Esophagus squamous epithelium (tissue), 5 donors: ENCODE measurements around the gene MFSD12. TPM values are rescaled to one million over a fixed set of nuclear protein-coding genes. Genes with fewer than 3 reads are reported as not detected.
"Not testable (repeated sequence)": the region's sequence is repeated elsewhere in the genome, so short reads cannot be mapped to it uniquely, and the experiment has no call there.

ENCODE experiments used
- DNase-seq: peaks from one replicate; lab custom pipeline; 2025; lab: John Stamatoyannopoulos, UW
- H3K27ac ChIP-seq, 4 donors: fragments of 200-600 bp; sonication (generic); one replicate each; pipeline ENCODE4 v1.5.1; 2016 to 2019; ENCODE audit warnings: mild to moderate bottlenecking in 1 of 4
- H3K27me3 ChIP-seq, 4 donors: fragments of 200-600 bp; sonication (generic); 1 replicate in 3 of 4; 2 replicates in 1 of 4; pipeline versions ENCODE4 v1.5.1 to v1.6.0; 2017 to 2021; ENCODE audit warnings: antibody characterized with exemption in 1 of 4
- H3K36me3 ChIP-seq, 3 donors: fragments of 200-600 bp; sonication (generic); one replicate each; pipeline ENCODE4 v1.5.1; 2016 to 2019
- H3K4me1 ChIP-seq, 3 donors: fragments of 200-600 bp; sonication (generic); one replicate each; pipeline ENCODE4 v1.5.1; 2017 to 2019
- H3K4me3 ChIP-seq, 4 donors: fragments of 200-600 bp; sonication (generic); 1 replicate in 3 of 4; 2 replicates in 1 of 4; pipeline ENCODE4 v1.5.1; 2016 to 2019; ENCODE audit warnings: mild to moderate bottlenecking in 2 of 4, moderate library complexity in 1 of 4
- H3K9me3 ChIP-seq, 3 donors: fragments of 200-600 bp; sonication (generic); one replicate each; pipeline ENCODE4 v1.5.1; 2016 to 2019
- POLR2A ChIP-seq, 4 donors: fragments of 450-650 bp; IDR thresholded peaks; one replicate each; pipeline ENCODE4 v1.6.1; 2017; ENCODE audit warnings: antibody characterized with exemption in 4 of 4, mild to moderate bottlenecking in 4 of 4, moderate library complexity in 3 of 4
- WGBS, 2 donors: methylation state at CpG; one replicate each; pipeline ENCODE4 v1.1.5; 2018; 5-methylcytosine and 5-hydroxymethylcytosine counted together
- intact Hi-C: fragments of 100-400 bp; cut with DNase I; formaldehyde crosslinking; loops from one replicate; pipeline ENCODE4 v1.15.0; 2022
- total RNA-seq, 4 donors: library from RNA; depleted of rRNA; stranded (reverse); fragments of >200 nt; gene quantifications; one replicate each; pipeline ENCODE4 v1.1.0, GENCODE V29; 2016
- TF ChIP-seq, protein P1 (sequence below), 6 experiments: fragments of 450-650 bp in 4 of 6; fragments of 200-600 bp in 2 of 6; sonication (generic) in 2 of 6; IDR thresholded peaks; one replicate each; pipeline ENCODE4 v1.5.1; 2016 to 2019; ENCODE audit warnings: antibody characterized with exemption in 6 of 6, mild to moderate bottlenecking in 4 of 6, moderate library complexity in 4 of 6
- donor health status: DM: yes; HTN: yes; CAD: no.

MFSD12 gene
- total RNA-seq, 4 donors from 2014 or later, result 22.5 to 50.4 (median 37.3) TPM

DNA sequence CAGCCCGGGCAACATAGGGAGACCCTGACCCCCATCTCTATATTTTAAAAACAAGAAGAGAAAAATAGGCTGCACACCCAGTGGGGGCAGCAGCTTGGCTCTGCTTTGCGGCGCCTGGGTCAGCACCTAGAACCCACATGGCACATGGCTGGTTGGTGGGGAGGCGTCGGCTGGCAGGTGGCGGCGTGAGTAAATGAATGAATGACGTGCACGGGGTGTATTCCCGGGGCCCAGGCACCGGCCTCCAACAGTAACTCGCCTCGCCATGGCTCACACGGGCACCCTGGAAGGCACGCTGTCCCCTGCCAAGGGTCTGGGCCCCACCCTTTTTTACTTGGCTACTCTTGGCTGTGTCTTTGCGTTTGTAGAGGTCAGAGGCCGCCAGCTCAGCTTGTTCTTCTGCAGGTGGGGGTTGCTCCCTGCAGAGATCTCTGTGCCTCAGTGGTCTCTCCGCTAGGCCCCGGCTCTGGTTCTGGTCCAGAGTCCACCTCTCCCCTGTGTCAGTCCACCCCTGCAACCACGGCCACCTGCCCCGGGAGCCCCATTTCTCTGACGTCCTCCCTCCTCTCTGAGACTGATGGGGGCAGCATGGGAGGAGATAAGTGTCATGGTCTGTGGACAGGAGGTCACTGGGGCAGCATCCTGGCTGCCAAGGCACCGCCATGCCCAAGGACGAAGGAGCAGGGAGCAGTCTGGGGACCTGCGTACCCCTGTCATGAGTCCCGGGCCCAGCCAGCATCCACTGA is 45.7 kb downstream of the MFSD12 start:
- no peak for TF ChIP-seq POLR2A (IDR thresholded peaks at IDR 0.05)
- TF ChIP-seq, protein P1, sequence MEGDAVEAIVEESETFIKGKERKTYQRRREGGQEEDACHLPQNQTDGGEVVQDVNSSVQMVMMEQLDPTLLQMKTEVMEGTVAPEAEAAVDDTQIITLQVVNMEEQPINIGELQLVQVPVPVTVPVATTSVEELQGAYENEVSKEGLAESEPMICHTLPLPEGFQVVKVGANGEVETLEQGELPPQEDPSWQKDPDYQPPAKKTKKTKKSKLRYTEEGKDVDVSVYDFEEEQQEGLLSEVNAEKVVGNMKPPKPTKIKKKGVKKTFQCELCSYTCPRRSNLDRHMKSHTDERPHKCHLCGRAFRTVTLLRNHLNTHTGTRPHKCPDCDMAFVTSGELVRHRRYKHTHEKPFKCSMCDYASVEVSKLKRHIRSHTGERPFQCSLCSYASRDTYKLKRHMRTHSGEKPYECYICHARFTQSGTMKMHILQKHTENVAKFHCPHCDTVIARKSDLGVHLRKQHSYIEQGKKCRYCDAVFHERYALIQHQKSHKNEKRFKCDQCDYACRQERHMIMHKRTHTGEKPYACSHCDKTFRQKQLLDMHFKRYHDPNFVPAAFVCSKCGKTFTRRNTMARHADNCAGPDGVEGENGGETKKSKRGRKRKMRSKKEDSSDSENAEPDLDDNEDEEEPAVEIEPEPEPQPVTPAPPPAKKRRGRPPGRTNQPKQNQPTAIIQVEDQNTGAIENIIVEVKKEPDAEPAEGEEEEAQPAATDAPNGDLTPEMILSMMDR (IDR thresholded peaks at IDR 0.05), result no peak
- H3K4me1 ChIP-seq, result peaks cover 5 to 97% (median 24%) of the 10 kb centered on the region in 3 donors
- no peaks in the 10 kb centered on the region for H3K27me3 ChIP-seq
- DNase-seq, result no peak
- peaks cover 0 to 56% (median 0%) of the 10 kb centered on the region in 3 donors for H3K36me3 ChIP-seq
- no peak overlapping the region for H3K4me3 ChIP-seq
- H3K27ac ChIP-seq, result no peak overlapping the region
- WGBS, 2 donors, result 77 to 88% methylated on average over 10 to 17 of the region's 26 CpGs
- intact Hi-C loops, result no loop called here
- H3K9me3 ChIP-seq, result no peaks in the 10 kb centered on the region

DNA sequence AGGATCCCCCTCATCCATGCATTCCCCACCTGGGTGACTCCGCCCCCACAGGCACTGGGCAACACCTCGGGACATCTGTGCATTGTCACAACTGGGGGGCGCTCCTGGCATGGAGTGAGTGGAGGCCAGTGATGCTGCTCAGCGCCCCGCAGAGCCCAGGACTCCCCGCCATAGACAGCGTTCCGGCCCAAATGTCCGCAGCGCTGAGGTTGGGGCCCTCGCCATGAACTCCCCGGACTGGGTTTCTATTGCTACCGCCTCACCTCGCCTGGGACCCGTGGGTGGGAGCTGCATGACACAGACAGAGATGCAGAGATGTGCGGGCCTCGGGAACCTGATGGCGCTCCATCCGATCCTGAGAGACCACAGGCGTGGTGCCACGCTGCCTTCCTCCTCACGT is 46.7 kb downstream of the MFSD12 start:
- no peak for DNase-seq
- H3K36me3 ChIP-seq, result peaks cover 0 to 50% (median 0%) of the 10 kb centered on the region in 3 donors
- no peaks in the 10 kb centered on the region for H3K27me3 ChIP-seq
- H3K9me3 ChIP-seq, result no peaks in the 10 kb centered on the region
- H3K4me1 ChIP-seq, result peaks cover 6 to 88% (median 17%) of the 10 kb centered on the region in 3 donors
- 72 to 80% methylated on average over 1 to 8 of the region's 22 CpGs for WGBS, 2 donors
- H3K4me3 ChIP-seq, result no peak overlapping the region
- TF ChIP-seq, protein P1 (IDR thresholded peaks at IDR 0.05), result no peak
- no peak for TF ChIP-seq POLR2A (IDR thresholded peaks at IDR 0.05)
- H3K27ac ChIP-seq, result no peak overlapping the region
- intact Hi-C loops, result no loop called here

DNA sequence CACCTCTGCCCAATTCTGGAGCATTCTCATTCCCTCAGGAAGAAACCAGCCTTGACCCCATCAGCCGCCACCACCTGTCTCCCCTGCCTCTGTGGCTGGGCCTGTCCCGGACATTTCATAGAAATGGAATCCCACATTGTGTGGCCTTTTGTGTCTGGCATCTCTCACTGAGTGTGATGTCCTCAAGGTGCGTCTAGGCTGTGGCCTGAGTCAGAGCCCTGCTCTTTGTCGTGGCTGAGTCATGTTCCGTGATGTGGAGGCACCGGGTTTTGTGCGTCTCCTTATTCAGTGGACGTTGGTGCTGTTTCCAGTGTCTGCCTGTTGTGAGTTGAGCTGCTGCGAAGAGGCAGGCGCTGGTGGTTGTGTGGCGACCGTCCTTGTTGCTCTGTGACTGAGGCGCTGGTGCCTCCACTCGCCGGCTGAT is 47.8 kb downstream of the MFSD12 start:
- Histone ChIP-seq H3K27ac (peak overlapping the region in 2 of 4 donors; percentile 61 to 71), H3K4me3 (no peak overlapping the region), H3K27me3 (no peaks in the 10 kb centered on the region), H3K4me1 (peaks cover 11 to 90% (median 23%) of the 10 kb centered on the region in 3 donors), H3K9me3 (no peaks in the 10 kb centered on the region), H3K36me3 (peaks cover 0 to 50% (median 0%) of the 10 kb centered on the region in 3 donors)
- 74 to 79% methylated on average over 5 of the region's 15 CpGs for WGBS, 2 donors
- no peak for TF ChIP-seq POLR2A (IDR thresholded peaks at IDR 0.05)
- TF ChIP-seq, protein P1 (IDR thresholded peaks at IDR 0.05), result no peak
- no peak for DNase-seq
- intact Hi-C loops, result loop anchor here (5.0 kb wide), 1 partner anchor 58 kb away; no protein-coding TSS in a partner anchor

DNA sequence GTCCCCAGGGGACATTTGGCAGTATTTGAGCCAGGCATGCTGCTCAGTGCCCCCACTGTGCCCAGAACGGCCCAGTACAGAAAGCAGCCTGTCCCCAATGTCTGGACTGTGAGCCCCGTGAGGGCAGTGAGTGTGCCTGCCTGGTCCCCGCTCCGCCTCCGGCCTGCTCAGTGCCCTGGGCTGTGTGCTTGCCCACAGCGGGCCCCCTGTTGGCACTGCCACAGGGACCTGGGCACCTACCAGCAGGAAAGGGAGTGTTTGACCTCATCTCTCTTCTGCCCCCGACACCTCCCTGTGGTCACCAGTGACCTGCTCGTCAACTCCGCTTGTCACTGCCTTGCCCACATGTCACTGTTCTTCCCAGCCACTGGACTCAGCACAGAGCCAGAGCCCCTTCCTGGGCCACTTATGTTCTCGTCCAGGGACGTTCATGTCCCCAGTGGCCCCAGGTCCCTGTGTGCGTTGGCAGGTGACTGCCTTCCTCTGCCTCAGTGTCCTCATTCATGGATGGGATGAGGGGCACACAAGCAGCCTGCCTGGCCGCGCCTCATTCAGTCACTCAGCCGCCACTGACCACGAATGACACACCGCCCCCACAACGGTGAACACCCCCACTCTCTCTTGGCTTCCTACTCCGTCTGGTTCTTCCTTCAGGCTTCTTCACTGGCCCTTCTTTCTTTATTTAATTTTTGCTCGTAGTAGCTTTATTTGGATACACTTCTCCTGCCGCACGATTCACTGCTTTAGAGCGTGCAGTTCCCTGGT is 48.4 kb downstream of the MFSD12 start:
- no peak for DNase-seq
- Histone ChIP-seq H3K36me3 (peaks cover 0 to 50% (median 0%) of the 10 kb centered on the region in 3 donors), H3K9me3 (no peaks in the 10 kb centered on the region), H3K4me3 (no peak overlapping the region), H3K27ac (peak overlapping the region in 3 of 4 donors; percentile 26 to 71 (median 61)), H3K4me1 (peaks cover 11 to 83% (median 23%) of the 10 kb centered on the region in 3 donors), H3K27me3 (no peaks in the 10 kb centered on the region)
- WGBS, 2 donors, result 74 to 81% methylated on average over 15 to 17 of the region's 23 CpGs
- no peak for TF ChIP-seq POLR2A (IDR thresholded peaks at IDR 0.05)
- TF ChIP-seq, protein P1 (IDR thresholded peaks at IDR 0.05), result no peak
- intact Hi-C loops, result loop anchor here (5.0 kb wide), 1 partner anchor 58 kb away; no protein-coding TSS in a partner anchor

DNA sequence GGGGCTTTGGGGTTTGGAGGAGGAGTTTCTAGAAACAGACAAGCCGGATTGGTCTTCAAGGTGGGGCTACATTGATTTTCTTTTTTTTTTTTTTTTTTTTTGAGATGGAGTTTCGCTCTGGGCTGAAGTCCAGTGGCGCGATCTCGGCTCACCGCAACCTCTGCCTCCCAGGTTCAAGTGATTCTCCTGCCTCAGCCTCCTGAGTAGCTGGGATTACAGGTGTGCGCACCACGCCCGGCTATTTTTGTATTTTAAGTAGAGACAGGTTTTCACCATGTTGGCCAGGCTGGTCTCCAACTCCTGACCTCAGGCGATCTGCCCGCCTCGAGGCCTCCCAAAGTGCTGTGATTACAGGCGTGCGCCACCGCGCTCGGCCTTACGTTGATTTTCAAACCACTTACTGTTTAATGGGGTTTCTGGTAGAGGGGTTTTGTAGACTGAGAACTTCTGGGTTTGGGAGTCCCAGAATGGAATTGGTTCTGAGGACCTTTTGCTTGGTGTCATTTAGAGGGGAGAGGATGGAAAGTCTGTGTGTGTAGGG is 49.2 kb downstream of the MFSD12 start:
- peak overlapping the region in 1 of 4 donors; percentile 100 for H3K4me3 ChIP-seq
- H3K27ac ChIP-seq, result peak overlapping the region; percentile 26 to 98 (median 96)
- peaks cover 0 to 46% (median 0%) of the 10 kb centered on the region in 3 donors for H3K36me3 ChIP-seq
- H3K9me3 ChIP-seq, H3K27me3 ChIP-seq, DNase-seq: not testable (repeated sequence)
- intact Hi-C loops, result loop anchor here (5.0 kb wide), 1 partner anchor 59 kb away; no protein-coding TSS in a partner anchor
- peaks cover 11 to 76% (median 23%) of the 10 kb centered on the region in 3 donors for H3K4me1 ChIP-seq
- WGBS, 2 donors, result 87 to 93% methylated on average over 10 to 16 of the region's 18 CpGs
